Hematopoietic multipotent progenitor cell (in vitro differentiated cells): Measurements from ENCODE around the gene SNX25. TPM values are rescaled to one million over a fixed set of nuclear protein-coding genes. Genes with fewer than 3 reads are reported as not detected.
"Not testable (repeated sequence)": the region's sequence is repeated elsewhere in the genome, so short reads cannot be mapped to it uniquely, and the experiment has no call there.

ENCODE experiments used
- DNase-seq, 3 donors: peaks; one replicate each; pipeline ENCODE4 v3.0.0-alpha.2; 2011 to 2015; ENCODE audit warnings: low read depth in 2 of 3, low spot score in 2 of 3
- total RNA-seq: library from RNA; depleted of rRNA; stranded (reverse); fragments of >200 nt; gene quantifications from one replicate; pipeline ENCODE4 v1.2.3, GENCODE V29; 2012

Gene SNX25
- total RNA-seq, 1 donor: 0.81 TPM

GRCh38 chr4:185296665-185297460 is 87.5 kb downstream of the SNX25 start:
- DNase-seq: no peak

GRCh38 chr4:185298728-185299430 is 89.5 kb downstream of the SNX25 start:
- no peak for DNase-seq

- no peak for DNase-seq
These were observed 95.1 kb downstream of the SNX25 start for GRCh38 chr4:185304541-185304940.

GRCh38 chr4:185304944-185305690 is 95.7 kb downstream of the SNX25 start:
- DNase-seq: peak; percentile 9 to 67 (median 51)

- no peak for DNase-seq
These were observed 96.6 kb downstream of the SNX25 start for GRCh38 chr4:185305979-185306442.

- no peak for DNase-seq
These were observed 97.9 kb downstream of the SNX25 start for GRCh38 chr4:185307136-185307950.

- no peak for DNase-seq
These were observed 100.4 kb downstream of the SNX25 start for GRCh38 chr4:185309770-185310169.

GRCh38 chr4:185311113-185311888 is 101.9 kb downstream of the SNX25 start:
- no peak for DNase-seq

GRCh38 chr4:185312699-185313098 is 103.3 kb downstream of the SNX25 start:
- no peak for DNase-seq

- DNase-seq: not testable (repeated sequence)
These were observed 108.1 kb downstream of the SNX25 start for GRCh38 chr4:185317462-185317861.

GRCh38 chr4:185317880-185318279 is 108.5 kb downstream of the SNX25 start:
- peak in 1 of 3 donors; percentile 6 for DNase-seq

- DNase-seq: peak in 2 of 3 donors; percentile 27 to 29
These were observed 109.3 kb downstream of the SNX25 start for GRCh38 chr4:185318679-185319078.

GRCh38 chr4:185322803-185323202 is 113.4 kb downstream of the SNX25 start:
- DNase-seq: no peak

- DNase-seq: no peak
These were observed 114.2 kb downstream of the SNX25 start for GRCh38 chr4:185323606-185324005.

- DNase-seq: not testable (repeated sequence)
These were observed 115.0 kb downstream of the SNX25 start for GRCh38 chr4:185324361-185324760.

- not testable (repeated sequence) for DNase-seq
These were observed 116.3 kb downstream of the SNX25 start for GRCh38 chr4:185325721-185326120.

- DNase-seq: no peak
These were observed 119.2 kb downstream of the SNX25 start for GRCh38 chr4:185328586-185328985.

- not testable (repeated sequence) for DNase-seq
These were observed 120.6 kb downstream of the SNX25 start for GRCh38 chr4:185329879-185330510.
